Common myeloid progenitor, CD34-positive (primary cell): ENCODE results near the gene GALNT1.

Source experiments
- CTCF ChIA-PET: fragments of 350-600 bp; sonication (Branson Sonifier 250); formaldehyde crosslinking; loops from one replicate; lab custom pipeline; 2021; ENCODE audit warnings: antibody characterized with exemption; lab: Charles Lee
- POLR2A ChIA-PET: fragments of 350-600 bp; sonication (Branson Sonifier 250); formaldehyde crosslinking; loops from one replicate; lab custom pipeline; 2021; ENCODE audit warnings: antibody characterized with exemption; lab: Charles Lee
- DNase-seq, 3 donors: peaks; one replicate each; pipeline versions ENCODE4 v3.0.0 to v3.0.0-alpha.2; 2013
- H3K27ac ChIP-seq, 2 experiments: 1 replicate in 1 of 2; 2 replicates in 1 of 2; pipeline ENCODE4 v1.7.0; 2013; ENCODE audit warnings: inconsistent platforms in 2 of 2, low read length in 2 of 2, mild to moderate bottlenecking in 2 of 2, low read depth in 1 of 2, moderate library complexity in 1 of 2; ENCODE audit not compliant: severe bottlenecking in 2 of 2, insufficient read depth in 1 of 2, poor library complexity in 1 of 2
- H3K27me3 ChIP-seq, 5 experiments: replicated peaks in 2 of 5; 1 replicate in 3 of 5; 2 replicates in 2 of 5; pipeline versions ENCODE4 v1.6.1 to v1.7.0; 2013; ENCODE audit warnings: low read length in 4 of 5, mild to moderate bottlenecking in 2 of 5, moderate library complexity in 2 of 5, inconsistent platforms in 1 of 5; ENCODE audit not compliant: insufficient read depth in 5 of 5, control insufficient read depth in 4 of 5
- H3K36me3 ChIP-seq, 4 experiments: 1 replicate in 2 of 4; 2 replicates in 2 of 4; pipeline versions ENCODE4 v1.6.1 to v1.7.0; 2013; ENCODE audit warnings: low read length in 3 of 4, control low read depth in 1 of 4, mild to moderate bottlenecking in 1 of 4; ENCODE audit not compliant: control insufficient read depth in 4 of 4, insufficient read depth in 4 of 4
- H3K4me1 ChIP-seq, 4 experiments: 1 replicate in 3 of 4; 2 replicates in 1 of 4; pipeline versions ENCODE4 v1.6.1 to v1.7.1; 2013; ENCODE audit warnings: low read length in 3 of 4, mild to moderate bottlenecking in 3 of 4, control low read depth in 1 of 4, inconsistent platforms in 1 of 4, moderate library complexity in 1 of 4; ENCODE audit not compliant: control insufficient read depth in 4 of 4, insufficient read depth in 4 of 4; ENCODE audit errors: control extremely low read depth in 1 of 4
- H3K4me3 ChIP-seq, 7 experiments: 1 replicate in 4 of 7; 2 replicates in 3 of 7; pipeline versions ENCODE4 v1.5.1 to v1.7.0; 2013; ENCODE audit warnings: mild to moderate bottlenecking in 7 of 7, low read length in 6 of 7, moderate library complexity in 6 of 7, inconsistent platforms in 2 of 7, low read depth in 2 of 7, control low read depth in 1 of 7; ENCODE audit not compliant: insufficient read depth in 4 of 7, control insufficient read depth in 1 of 7; ENCODE audit errors: extremely low read depth in 1 of 7
- H3K9me3 ChIP-seq, 5 experiments: 1 replicate in 4 of 5; 2 replicates in 1 of 5; pipeline versions ENCODE4 v1.6.1 to v1.7.1; 2013; ENCODE audit warnings: low read length in 4 of 5, mild to moderate bottlenecking in 2 of 5, inconsistent platforms in 1 of 5, low read depth in 1 of 5, moderate library complexity in 1 of 5; ENCODE audit not compliant: control insufficient read depth in 4 of 5, insufficient read depth in 2 of 5; ENCODE audit errors: control extremely low read depth in 1 of 5
- WGBS: methylation state at CpG from one replicate; pipeline ENCODE4 v1.1.5; 2013; ENCODE audit not compliant: insufficient coverage; 5-methylcytosine and 5-hydroxymethylcytosine counted together

GALNT1 gene

DNA sequence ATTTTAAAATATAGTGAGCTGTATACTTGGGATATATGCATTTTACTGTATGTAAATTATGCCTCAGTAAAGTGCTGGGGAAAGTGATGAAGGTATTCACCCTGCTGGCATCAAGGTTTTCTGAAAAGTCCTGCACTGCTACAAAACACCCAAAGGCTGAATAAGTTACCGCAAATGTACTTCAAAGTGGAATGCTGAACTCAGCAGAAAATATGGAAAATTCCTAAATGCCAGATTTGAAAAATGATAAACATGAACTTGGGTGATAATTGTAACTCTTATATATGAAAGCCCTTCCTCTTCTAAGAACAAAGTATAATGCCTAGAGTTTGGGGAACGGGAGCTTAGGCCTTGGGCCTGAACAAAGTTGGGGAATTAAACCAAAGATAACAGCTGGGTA, 133.0 kb downstream of the GALNT1 start:
- Histone ChIP-seq H3K27ac (no peak overlapping the region), H3K27me3 (no peaks in the 10 kb centered on the region), H3K4me3 (no peak overlapping the region), H3K9me3 (peaks cover 0 to 24% (median 4%) of the 10 kb centered on the region in 5 experiments), H3K36me3 (peaks cover 3 to 26% (median 11%) of the 10 kb centered on the region in 4 experiments), H3K4me1 (no peaks in the 10 kb centered on the region)
- CTCF ChIA-PET, result interaction anchor here (1.2 kb wide), 1 partner anchor 42 kb away, joined by 3 read pairs; no protein-coding TSS in a partner anchor
- no peak for DNase-seq
- POLR2A ChIA-PET, result no interaction called here
- 100% methylated on average over 1 of the region's 2 CpGs for WGBS

GRCh38 chr18:35715139-35715538, 133.6 kb downstream of the GALNT1 start:
- ChIA-PET POLR2A (no interaction called here), CTCF (interaction anchor here (1.2 kb wide), 1 partner anchor 41 kb away, joined by 3 read pairs; no protein-coding TSS in a partner anchor)
- H3K27ac ChIP-seq, result no peak overlapping the region
- WGBS, result no CpG with 5 or more reads among the region's 2 CpGs
- H3K36me3 ChIP-seq, result peaks cover 0 to 21% (median 8%) of the 10 kb centered on the region in 4 experiments
- no peak for DNase-seq
- no peaks in the 10 kb centered on the region for H3K4me1 ChIP-seq
- peaks cover 0 to 26% (median 4%) of the 10 kb centered on the region in 5 experiments for H3K9me3 ChIP-seq
- no peaks in the 10 kb centered on the region for H3K27me3 ChIP-seq
- H3K4me3 ChIP-seq, result no peak overlapping the region

- DNase-seq, result no peak
- WGBS, result 100% methylated on average over 1 of the region's 4 CpGs
- Histone ChIP-seq H3K4me3 (no peak overlapping the region), H3K36me3 (peaks cover 0 to 14% (median 6%) of the 10 kb centered on the region in 4 experiments), H3K4me1 (no peaks in the 10 kb centered on the region), H3K27ac (no peak overlapping the region), H3K9me3 (peaks cover 0 to 28% (median 4%) of the 10 kb centered on the region in 5 experiments), H3K27me3 (no peaks in the 10 kb centered on the region)
- CTCF ChIA-PET, result no interaction called here
- POLR2A ChIA-PET, result no interaction called here
Measured at GRCh38 chr18:35716169-35716831, 134.8 kb downstream of the GALNT1 start.

DNA sequence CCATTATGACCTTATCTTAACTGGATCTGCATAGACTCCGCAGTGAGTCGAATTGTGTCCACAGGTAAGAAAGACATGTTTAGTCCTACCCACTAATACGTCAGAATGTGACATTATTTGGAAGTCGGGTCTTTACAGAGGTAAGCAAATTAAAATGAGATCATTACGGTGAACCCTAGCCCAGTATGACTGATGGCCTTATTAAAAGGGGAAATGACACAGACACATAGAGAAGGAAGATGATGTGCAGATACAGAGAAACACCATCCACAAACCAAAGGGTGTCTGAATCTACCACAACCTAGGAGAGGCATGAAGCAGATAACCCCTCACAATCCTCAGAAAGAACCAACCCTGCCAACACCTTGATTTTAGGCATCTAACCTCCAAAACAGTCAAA, 135.6 kb downstream of the GALNT1 start:
- CTCF ChIA-PET, result no interaction called here
- Histone ChIP-seq H3K9me3 (peaks cover 0 to 29% (median 6%) of the 10 kb centered on the region in 5 experiments), H3K36me3 (peaks cover 0 to 9% (median 6%) of the 10 kb centered on the region in 4 experiments), H3K27me3 (no peaks in the 10 kb centered on the region), H3K4me3 (no peak overlapping the region), H3K27ac (no peak overlapping the region), H3K4me1 (no peaks in the 10 kb centered on the region)
- WGBS, result 85% methylated on average over 3 of the region's 5 CpGs
- POLR2A ChIA-PET, result no interaction called here
- DNase-seq, result peak in 2 of 3 donors; percentile 9 to 12

DNA sequence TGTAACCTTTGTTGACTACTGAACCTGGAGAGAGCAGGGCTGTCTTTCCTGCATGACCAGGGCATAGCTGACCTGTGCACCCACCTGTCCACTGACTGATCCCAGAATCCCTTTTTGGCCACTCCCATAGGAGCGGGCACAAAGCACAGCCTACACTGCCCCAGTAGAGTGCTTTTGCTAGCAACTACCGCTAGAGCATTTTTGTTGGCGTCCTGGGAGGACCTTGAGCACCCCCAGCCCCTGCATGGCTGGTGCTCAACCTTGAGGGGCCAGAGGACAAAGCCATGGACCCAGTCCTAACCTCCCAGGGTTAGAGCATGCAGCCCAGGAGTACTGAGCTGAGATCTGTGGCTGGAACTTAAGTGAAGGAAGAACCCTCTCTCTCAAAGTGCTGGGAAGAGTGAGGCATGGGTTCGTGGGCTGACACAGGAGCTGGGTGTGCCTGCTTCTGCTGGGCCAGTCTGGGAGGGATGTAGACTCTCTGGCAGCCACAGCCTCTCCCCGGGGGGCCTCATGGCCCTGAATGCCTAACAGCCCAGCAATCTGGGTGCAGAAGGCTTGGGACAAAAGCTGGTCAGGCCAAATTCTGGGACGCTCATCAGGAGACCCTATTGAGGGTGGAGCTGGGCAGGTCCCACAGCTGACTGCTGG, 140.0 kb downstream of the GALNT1 start:
- Histone ChIP-seq H3K27ac (no peak overlapping the region), H3K36me3 (no peaks in the 10 kb centered on the region), H3K27me3 (no peaks in the 10 kb centered on the region), H3K4me1 (no peaks in the 10 kb centered on the region), H3K9me3 (peaks cover 0 to 17% (median 7%) of the 10 kb centered on the region in 5 experiments), H3K4me3 (no peak overlapping the region)
- DNase-seq, result no peak
- ChIA-PET CTCF (no interaction called here), POLR2A (no interaction called here)
- WGBS, result 97% methylated on average over 6 of the region's 6 CpGs

DNA sequence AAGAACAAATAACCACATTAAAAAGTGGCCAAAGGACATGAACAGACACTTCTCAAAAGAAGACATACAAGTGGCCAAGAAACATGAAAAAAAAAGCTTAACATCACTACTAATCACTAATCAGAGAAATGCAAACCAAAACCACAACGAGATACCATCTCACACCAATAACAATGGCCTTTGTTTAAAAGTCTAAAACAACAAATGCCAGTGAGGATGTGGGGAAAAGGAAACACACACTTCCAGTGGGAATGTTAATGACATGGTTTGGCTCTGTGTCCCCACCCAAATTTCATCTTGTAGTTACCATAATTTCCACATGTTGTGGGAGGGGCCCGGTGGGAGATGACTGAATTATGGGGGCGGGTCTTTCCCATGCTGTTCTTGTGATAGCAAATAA, 147.1 kb downstream of the GALNT1 start:
- ChIA-PET POLR2A (no interaction called here), CTCF (no interaction called here)
- no peak overlapping the region for H3K4me3 ChIP-seq
- no peak for DNase-seq
- H3K27me3 ChIP-seq, result no peaks in the 10 kb centered on the region
- WGBS, result 83% methylated on average over 1 of the region's 3 CpGs
- no peak overlapping the region for H3K27ac ChIP-seq
- H3K4me1 ChIP-seq, result no peaks in the 10 kb centered on the region
- peaks cover 0 to 17% (median 2%) of the 10 kb centered on the region in 5 experiments for H3K9me3 ChIP-seq
- H3K36me3 ChIP-seq, result no peaks in the 10 kb centered on the region

DNA sequence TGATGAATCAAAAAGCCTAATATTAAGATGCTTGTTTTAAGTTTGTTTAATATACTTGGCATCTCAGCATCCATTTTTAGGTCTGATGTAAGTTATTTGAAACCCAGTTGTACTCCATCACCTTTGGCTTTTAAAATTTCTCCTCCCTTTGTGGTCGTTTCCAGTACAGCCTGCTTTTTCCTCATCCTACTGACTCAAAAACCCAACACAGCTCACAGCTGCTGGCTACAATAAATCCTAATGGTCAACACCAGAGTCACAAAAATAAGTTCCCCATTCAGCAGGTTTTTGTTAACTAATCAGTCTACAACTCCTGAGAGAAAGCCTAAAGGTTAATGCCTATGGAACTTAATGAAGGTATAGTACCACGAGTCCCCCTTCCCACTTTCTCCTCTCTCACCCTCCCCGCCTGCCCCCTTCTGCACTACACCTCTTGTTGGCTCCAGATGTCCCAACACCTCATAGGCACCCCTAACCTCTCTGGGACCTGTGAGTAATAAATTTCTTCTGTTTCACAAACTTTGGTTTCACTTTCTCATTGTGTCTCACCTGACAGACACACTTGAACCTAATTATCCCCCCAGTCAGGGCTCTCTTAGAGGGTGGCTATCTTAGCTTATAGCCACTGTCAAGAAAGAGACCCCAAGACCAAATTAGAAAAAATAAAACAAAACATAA, 148.6 kb downstream of the GALNT1 start:
- H3K36me3 ChIP-seq, result no peaks in the 10 kb centered on the region
- peaks cover 0 to 17% (median 2%) of the 10 kb centered on the region in 5 experiments for H3K9me3 ChIP-seq
- CTCF ChIA-PET, result no interaction called here
- WGBS, result 79% methylated on average over 2 of the region's 3 CpGs
- no peaks in the 10 kb centered on the region for H3K27me3 ChIP-seq
- no peak overlapping the region for H3K4me3 ChIP-seq
- H3K4me1 ChIP-seq, result no peaks in the 10 kb centered on the region
- no peak for DNase-seq
- POLR2A ChIA-PET, result no interaction called here
- no peak overlapping the region for H3K27ac ChIP-seq
